GM12878 (cell line): ENCODE data around the gene NDUFB7. TPM values are rescaled to one million over a fixed set of nuclear protein-coding genes. Genes with fewer than 3 reads are reported as not detected.
A peak's percentile ranks its signal among the peaks of the same experiment; 100 is the strongest.

ENCODE experiments used
- ATAC-seq: fragments of 200-7000 bp; cut with Tn5 transposase; 3 replicates; pipeline ENCODE4 v1.9.1; 2020; ENCODE audit warnings: mild to moderate bottlenecking, moderate library complexity
- BruUV-seq: library from RNA; stranded (reverse); fragments of 400-500 nt; replicated peaks from 2 replicates; lab custom pipeline; 2021; lab: Mats Ljungman, UMichigan
- CTCF ChIA-PET: fragments of 300-600 bp; sonication (Branson Sonifier 250); formaldehyde crosslinking; extraction: SDS; loops from one replicate; lab custom pipeline; 2021; ENCODE audit warnings: inconsistent platforms; lab: Yijun Ruan, JAX
- POLR2A ChIA-PET: fragments of 350-600 bp; formaldehyde crosslinking; extraction: SDS; loops from one replicate; lab custom pipeline; 2021; ENCODE audit warnings: inconsistent platforms; lab: Charles Lee
- RAD21 ChIA-PET: fragments of 300-600 bp; sonication (Branson Sonifier 250); formaldehyde crosslinking; loops from one replicate; lab custom pipeline; 2023; ENCODE audit warnings: antibody characterized with exemption; ENCODE audit not compliant: unreplicated experiment; lab: Charles Lee
- SMC1A ChIA-PET: fragments of 300-600 bp; sonication (Branson Sonifier 250); formaldehyde crosslinking; loops from one replicate; lab custom pipeline; 2023; ENCODE audit not compliant: unreplicated experiment, uncharacterized antibody; lab: Charles Lee
- DNase-seq: peaks from one replicate; pipeline ENCODE4 v3.0.0-alpha.2; 2011; ENCODE audit warnings: low read depth, low spot score
- FAIRE-seq: peaks from 3 replicates; lab custom pipeline; 2011; peaks lifted over from hg19 to GRCh38; lab: Jason Lieb, UNC
- H2AFZ ChIP-seq: 2 replicates; pipeline ENCODE4 v1.6.0; 2011; ENCODE audit warnings: low read depth, low read length, control low read depth; ENCODE audit not compliant: control insufficient read depth
- H3K27ac ChIP-seq: 2 replicates; pipeline ENCODE4 v1.5.1; 2011; ENCODE audit warnings: control low read depth; ENCODE audit not compliant: control insufficient read depth, insufficient read depth
- H3K27me3 ChIP-seq, 2 experiments: replicated peaks in 1 of 2; 2 replicates each; pipeline versions ENCODE4 v1.6.0 to v1.6.1; 2011; ENCODE audit warnings: low read length in 1 of 2; ENCODE audit not compliant: control insufficient read depth in 2 of 2, insufficient read depth in 2 of 2
- H3K36me3 ChIP-seq, 2 experiments: 2 replicates each; pipeline ENCODE4 v1.5.1; 2011; ENCODE audit warnings: low read length in 1 of 2; ENCODE audit not compliant: control insufficient read depth in 2 of 2, insufficient read depth in 2 of 2
- H3K4me1 ChIP-seq: 2 replicates; pipeline ENCODE4 v1.6.1; 2011; ENCODE audit warnings: mild to moderate bottlenecking, low read length, moderate library complexity, mixed read lengths; ENCODE audit not compliant: control insufficient read depth, insufficient read depth
- H3K4me2 ChIP-seq: 2 replicates; pipeline ENCODE4 v1.6.0; 2011; ENCODE audit warnings: control low read depth; ENCODE audit not compliant: control insufficient read depth, insufficient read depth
- H3K4me3 ChIP-seq: fragments of 200-600 bp; sonication (generic); 2 replicates; pipeline ENCODE4 v1.5.1; 2016
- H3K79me2 ChIP-seq: 2 replicates; pipeline ENCODE4 v1.6.0; 2011; ENCODE audit warnings: low read length; ENCODE audit not compliant: control insufficient read depth, insufficient read depth
- H3K9ac ChIP-seq: 2 replicates; pipeline ENCODE4 v1.8.0; 2011; ENCODE audit warnings: low read length, control low read depth, mixed read lengths; ENCODE audit not compliant: control insufficient read depth, insufficient read depth
- H3K9me3 ChIP-seq: replicated peaks from 3 replicates; pipeline ENCODE4 v1.5.1; 2011; ENCODE audit warnings: mild to moderate bottlenecking, low read length; ENCODE audit not compliant: control insufficient read depth, insufficient read depth
- H4K20me1 ChIP-seq: 2 replicates; pipeline ENCODE4 v1.6.0; 2011; ENCODE audit not compliant: control insufficient read depth, insufficient read depth
- CBFB ChIP-seq: IDR thresholded peaks from 2 replicates; pipeline ENCODE4 v1.6.1; 2016; ENCODE audit warnings: antibody characterized with exemption, low read depth
- PRDM15 ChIP-seq: fragments of 450-650 bp; formaldehyde crosslinking; IDR thresholded peaks from 2 replicates; pipeline ENCODE4 v1.4.0; 2020; ENCODE audit warnings: mild to moderate bottlenecking, moderate library complexity
- SUPT20H ChIP-seq: IDR thresholded peaks from 2 replicates; pipeline ENCODE4 v1.6.1; 2011; ENCODE audit warnings: low read depth, mild to moderate bottlenecking, low read length, moderate library complexity, borderline replicate concordance; ENCODE audit not compliant: control insufficient read depth
- ZBTB4 ChIP-seq: fragments of 450-650 bp; formaldehyde crosslinking; IDR thresholded peaks from 2 replicates; pipeline ENCODE4 v1.4.0; 2022; ENCODE audit warnings: mild to moderate bottlenecking, moderate library complexity
- ZNF274 ChIP-seq: IDR thresholded peaks from one replicate; pipeline ENCODE4 v1.8.0; 2011; ENCODE audit not compliant: insufficient read length, insufficient read depth
- WGBS: methylation state at CpG from one replicate; pipeline ENCODE4 v1.1.6; 2016; ENCODE audit warnings: low lambda C conversion rate; ENCODE audit not compliant: insufficient replicate concordance, insufficient coverage; ENCODE audit errors: missing lambda C conversion rate; 5-methylcytosine and 5-hydroxymethylcytosine counted together
- in situ Hi-C: fragments of 300-500 bp; cut with MboI; formaldehyde crosslinking; loops from 9 replicates; pipeline ENCODE4 v1.14.3; 2018; ENCODE audit warnings: mixed read lengths
- intact Hi-C: fragments of 100-400 bp; cut with micrococcal nuclease; formaldehyde crosslinking; loops from one replicate; pipeline ENCODE4 v1.14.2; 2022; ENCODE audit not compliant: unreplicated experiment
- polyA plus RNA-seq, 11 experiments: library from polyadenylated mRNA; depleted of rRNA in 4 of 11; unstranded in 6 of 11; stranded (reverse) in 5 of 11; fragments of >200 nt; fragmentation: Nextera tagmentation in 4 of 11; fragmentation: Illumina TruSeq in 1 of 11; extraction: Ambion mirVana in 4 of 11; extraction: Trizol in 1 of 11; gene quantifications; 1 replicate in 1 of 11; 2 replicates in 10 of 11; pipeline versions ENCODE4 v1.2.1 to v1.2.3, GENCODE V29; 2011 to 2016; ENCODE audit warnings: inconsistent platforms in 2 of 11, missing spikeins in 2 of 11, low read depth in 1 of 11
- total RNA-seq, 4 experiments: library from RNA; depleted of rRNA in 3 of 4; stranded (reverse); fragments of >200 nt in 3 of 4; fragmentation: Illumina TruSeq in 1 of 4; extraction: Trizol in 1 of 4; gene quantifications; 2 replicates each; pipeline versions ENCODE4 v1.2.1 to v1.2.3, GENCODE V29; 2013 to 2021
- TF ChIP-seq, protein P1 (sequence below): fragments of 450-650 bp; IDR thresholded peaks from 2 replicates; pipeline ENCODE4 v1.6.1; 2014; ENCODE audit warnings: mild to moderate bottlenecking
- TF ChIP-seq, protein P2 (sequence below): fragments of 450-650 bp; IDR thresholded peaks from 2 replicates; pipeline ENCODE4 v1.6.1; 2016; ENCODE audit warnings: mild to moderate bottlenecking, moderate library complexity, borderline replicate concordance

The NDUFB7 gene
- total and polyA plus RNA-seq, 10 of the 15 experiments (the other 5 are each of a cell fraction or from before 2014, with no cell fraction given), result 14.6 to 480 (median 182) TPM

DNA sequence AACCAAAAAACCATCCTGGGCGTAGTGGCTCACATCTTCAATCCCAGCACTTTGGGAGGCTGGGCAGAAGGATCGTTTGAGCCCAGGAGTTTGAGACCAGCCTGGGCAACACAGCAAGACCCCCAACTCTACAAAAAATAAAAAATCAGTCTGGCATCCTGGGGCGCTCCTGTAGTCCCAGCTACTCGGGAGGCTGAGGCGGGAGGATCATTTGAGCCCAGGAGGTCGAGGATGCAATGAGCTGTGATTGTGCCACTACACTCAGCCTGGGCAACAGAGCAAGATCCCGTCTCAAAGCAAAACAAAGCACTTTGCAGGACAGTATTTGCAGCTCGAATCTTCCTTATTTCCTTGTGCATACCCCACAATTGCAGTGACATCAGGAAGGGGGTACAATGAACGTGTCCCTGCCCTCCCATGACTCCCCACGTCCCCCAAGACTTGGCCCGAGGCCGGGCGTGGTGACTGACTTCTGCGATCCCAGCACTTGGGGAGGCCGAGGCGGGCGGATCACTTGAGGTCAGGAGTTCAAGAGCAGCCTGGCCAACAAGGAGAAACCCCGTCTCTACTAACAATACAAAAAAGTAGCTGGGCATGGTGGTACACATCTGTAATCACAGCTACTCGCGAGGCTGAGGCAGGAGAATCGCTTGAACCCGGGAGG is 870 bp downstream of the NDUFB7 start:
- H2AFZ ChIP-seq, result no peak overlapping the region
- no TSS peak for BruUV-seq
- CTCF ChIA-PET, result interaction anchor here (0.6 to 14.6 kb wide), 8 partner anchors 10 to 1480 kb away, joined by 3 to 803 read pairs (median 6); partner anchors contain the start of gene ZNF333
- H3K79me2 ChIP-seq, result peaks cover 22% of the 10 kb centered on the region
- H3K4me1 ChIP-seq, result peaks cover 12% of the 10 kb centered on the region
- no peaks in the 10 kb centered on the region for H4K20me1 ChIP-seq
- H3K27ac ChIP-seq, result peak overlapping the region; percentile 93
- no peaks in the 10 kb centered on the region for H3K27me3 ChIP-seq
- POLR2A ChIA-PET, result interaction anchor here (0.5 to 11.9 kb wide), 3 partner anchors 10 to 1082 kb away, joined by 4 to 190 read pairs (median 11); partner anchors contain the start of gene ZNF333
- H3K4me3 ChIP-seq, result peak overlapping the region; percentile 99
- no peaks in the 10 kb centered on the region for H3K9me3 ChIP-seq
- peak overlapping the region; percentile 66 for H3K4me2 ChIP-seq
- FAIRE-seq, result no peak
- SMC1A ChIA-PET, result interaction anchor here (3.9 to 12.5 kb wide), 2 partner anchors 34 to 117 kb away, joined by 23 to 558 read pairs; partner anchors contain the start of gene ZNF333
- H3K36me3 ChIP-seq, result peaks cover 0 to 3% of the 10 kb centered on the region in 2 experiments; a peak in 2 of 4 replicates
- 57% methylated on average over 22 of the region's 22 CpGs for WGBS
- intact Hi-C loops (loop anchor here (5.0 to 10.0 kb wide), 3 partner anchors 36 to 316 kb away; partner anchors contain the start of gene OR7A17), in situ Hi-C loops (loop anchor here (5.0 kb wide), 1 partner anchor 116 kb away; no protein-coding TSS in a partner anchor)
- DNase-seq, result no peak
- RAD21 ChIA-PET, result interaction anchor here (1.6 to 13.6 kb wide), 2 partner anchors 15 to 116 kb away, joined by 3 to 593 read pairs; partner anchors contain the start of gene ZNF333
- ATAC-seq, result no peak
- TF ChIP-seq, protein P1, sequence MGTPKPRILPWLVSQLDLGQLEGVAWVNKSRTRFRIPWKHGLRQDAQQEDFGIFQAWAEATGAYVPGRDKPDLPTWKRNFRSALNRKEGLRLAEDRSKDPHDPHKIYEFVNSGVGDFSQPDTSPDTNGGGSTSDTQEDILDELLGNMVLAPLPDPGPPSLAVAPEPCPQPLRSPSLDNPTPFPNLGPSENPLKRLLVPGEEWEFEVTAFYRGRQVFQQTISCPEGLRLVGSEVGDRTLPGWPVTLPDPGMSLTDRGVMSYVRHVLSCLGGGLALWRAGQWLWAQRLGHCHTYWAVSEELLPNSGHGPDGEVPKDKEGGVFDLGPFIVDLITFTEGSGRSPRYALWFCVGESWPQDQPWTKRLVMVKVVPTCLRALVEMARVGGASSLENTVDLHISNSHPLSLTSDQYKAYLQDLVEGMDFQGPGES, result no peak
- TF ChIP-seq, protein P2, sequence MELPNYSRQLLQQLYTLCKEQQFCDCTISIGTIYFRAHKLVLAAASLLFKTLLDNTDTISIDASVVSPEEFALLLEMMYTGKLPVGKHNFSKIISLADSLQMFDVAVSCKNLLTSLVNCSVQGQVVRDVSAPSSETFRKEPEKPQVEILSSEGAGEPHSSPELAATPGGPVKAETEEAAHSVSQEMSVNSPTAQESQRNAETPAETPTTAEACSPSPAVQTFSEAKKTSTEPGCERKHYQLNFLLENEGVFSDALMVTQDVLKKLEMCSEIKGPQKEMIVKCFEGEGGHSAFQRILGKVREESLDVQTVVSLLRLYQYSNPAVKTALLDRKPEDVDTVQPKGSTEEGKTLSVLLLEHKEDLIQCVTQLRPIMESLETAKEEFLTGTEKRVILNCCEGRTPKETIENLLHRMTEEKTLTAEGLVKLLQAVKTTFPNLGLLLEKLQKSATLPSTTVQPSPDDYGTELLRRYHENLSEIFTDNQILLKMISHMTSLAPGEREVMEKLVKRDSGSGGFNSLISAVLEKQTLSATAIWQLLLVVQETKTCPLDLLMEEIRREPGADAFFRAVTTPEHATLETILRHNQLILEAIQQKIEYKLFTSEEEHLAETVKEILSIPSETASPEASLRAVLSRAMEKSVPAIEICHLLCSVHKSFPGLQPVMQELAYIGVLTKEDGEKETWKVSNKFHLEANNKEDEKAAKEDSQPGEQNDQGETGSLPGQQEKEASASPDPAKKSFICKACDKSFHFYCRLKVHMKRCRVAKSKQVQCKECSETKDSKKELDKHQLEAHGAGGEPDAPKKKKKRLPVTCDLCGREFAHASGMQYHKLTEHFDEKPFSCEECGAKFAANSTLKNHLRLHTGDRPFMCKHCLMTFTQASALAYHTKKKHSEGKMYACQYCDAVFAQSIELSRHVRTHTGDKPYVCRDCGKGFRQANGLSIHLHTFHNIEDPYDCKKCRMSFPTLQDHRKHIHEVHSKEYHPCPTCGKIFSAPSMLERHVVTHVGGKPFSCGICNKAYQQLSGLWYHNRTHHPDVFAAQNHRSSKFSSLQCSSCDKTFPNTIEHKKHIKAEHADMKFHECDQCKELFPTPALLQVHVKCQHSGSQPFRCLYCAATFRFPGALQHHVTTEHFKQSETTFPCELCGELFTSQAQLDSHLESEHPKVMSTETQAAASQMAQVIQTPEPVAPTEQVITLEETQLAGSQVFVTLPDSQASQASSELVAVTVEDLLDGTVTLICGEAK, result no peak
- TF ChIP-seq PRDM15 (CRISPR knock-in tag), result no peak
- TF ChIP-seq ZNF274, result no peak
- no peak for TF ChIP-seq SUPT20H
- TF ChIP-seq CBFB, result no peak
- no peak for TF ChIP-seq ZBTB4 (CRISPR knock-in tag)
- TF ChIP-seq, all 136 proteins: peak for 0
- H3K9ac ChIP-seq, result peak overlapping the region; percentile 71
